ENCODE data around the gene HCFC2.
"Not testable (repeated sequence)": the region's sequence is repeated elsewhere in the genome, so short reads cannot be mapped to it uniquely, and the experiment has no call there.

Gene HCFC2

GRCh38 chr12:104024348-104024747 lies 40.0 kb upstream of the HCFC2 start:
- ATAC-seq (ENCODE audit: insufficient read depth, low read depth) (no peak), DNase-seq (no peak)
- H3K9me3 ChIP-seq (ENCODE audit: insufficient read depth, low read length, severe bottlenecking), result no peaks in the 10 kb centered on the region
- no peak overlapping the region for H2AFZ ChIP-seq (ENCODE audit: low read depth, low read length)
- no peaks in the 10 kb centered on the region for H4K20me1 ChIP-seq (ENCODE audit: insufficient read depth, low read length)
- H3K4me3 ChIP-seq (ENCODE audit: low read depth in 1 of 2, low read length in 2 of 2), result no peak overlapping the region
- no peaks in the 10 kb centered on the region for H3K4me1 ChIP-seq (ENCODE audit: insufficient read depth, low read length)
- H3K4me2 ChIP-seq (ENCODE audit: insufficient read depth, low read length), result no peak overlapping the region
- H3K27me3 ChIP-seq (ENCODE audit: insufficient read depth, low read length, poor library complexity), result peaks cover 15% of the 10 kb centered on the region
- no peaks in the 10 kb centered on the region for H3K79me2 ChIP-seq (ENCODE audit: insufficient read depth, low read length)
- no peak overlapping the region for H3K9ac ChIP-seq (ENCODE audit: low read depth, low read length)
- H3K36me3 ChIP-seq (ENCODE audit: insufficient read depth, low read length), result no peaks in the 10 kb centered on the region
- no peak overlapping the region for H3K27ac ChIP-seq (ENCODE audit: low read length)
- TF ChIP-seq EZH2 (IDR thresholded peaks at IDR 0.05; ENCODE audit: borderline replicate concordance, low read depth, low read length, severe bottlenecking), result no peak
- TF ChIP-seq CTCF (IDR thresholded peaks at IDR 0.05; ENCODE audit: borderline replicate concordance, extremely low read depth, low read length, poor library complexity, severe bottlenecking), result no peak

- ATAC-seq (ENCODE audit: insufficient read depth, low read depth) (no peak), DNase-seq (no peak)
- Histone ChIP-seq H2AFZ (ENCODE audit: low read depth, low read length) (no peak overlapping the region), H3K27ac (ENCODE audit: low read length) (no peak overlapping the region), H3K27me3 (ENCODE audit: insufficient read depth, low read length, poor library complexity) (peaks cover 15% of the 10 kb centered on the region), H3K9me3 (ENCODE audit: insufficient read depth, low read length, severe bottlenecking) (no peaks in the 10 kb centered on the region), H3K79me2 (ENCODE audit: insufficient read depth, low read length) (no peaks in the 10 kb centered on the region), H3K4me3 (ENCODE audit: low read depth in 1 of 2, low read length in 2 of 2) (no peak overlapping the region), H3K4me2 (ENCODE audit: insufficient read depth, low read length) (no peak overlapping the region), H4K20me1 (ENCODE audit: insufficient read depth, low read length) (no peaks in the 10 kb centered on the region), H3K36me3 (ENCODE audit: insufficient read depth, low read length) (no peaks in the 10 kb centered on the region), H3K4me1 (ENCODE audit: insufficient read depth, low read length) (no peaks in the 10 kb centered on the region), H3K9ac (ENCODE audit: low read depth, low read length) (no peak overlapping the region)
- no peak for TF ChIP-seq CTCF (IDR thresholded peaks at IDR 0.05; ENCODE audit: borderline replicate concordance, extremely low read depth, low read length, poor library complexity, severe bottlenecking)
- TF ChIP-seq EZH2 (IDR thresholded peaks at IDR 0.05; ENCODE audit: borderline replicate concordance, low read depth, low read length, severe bottlenecking), result no peak
Measured at GRCh38 chr12:104025771-104026170, 38.6 kb upstream of the HCFC2 start.

DNA sequence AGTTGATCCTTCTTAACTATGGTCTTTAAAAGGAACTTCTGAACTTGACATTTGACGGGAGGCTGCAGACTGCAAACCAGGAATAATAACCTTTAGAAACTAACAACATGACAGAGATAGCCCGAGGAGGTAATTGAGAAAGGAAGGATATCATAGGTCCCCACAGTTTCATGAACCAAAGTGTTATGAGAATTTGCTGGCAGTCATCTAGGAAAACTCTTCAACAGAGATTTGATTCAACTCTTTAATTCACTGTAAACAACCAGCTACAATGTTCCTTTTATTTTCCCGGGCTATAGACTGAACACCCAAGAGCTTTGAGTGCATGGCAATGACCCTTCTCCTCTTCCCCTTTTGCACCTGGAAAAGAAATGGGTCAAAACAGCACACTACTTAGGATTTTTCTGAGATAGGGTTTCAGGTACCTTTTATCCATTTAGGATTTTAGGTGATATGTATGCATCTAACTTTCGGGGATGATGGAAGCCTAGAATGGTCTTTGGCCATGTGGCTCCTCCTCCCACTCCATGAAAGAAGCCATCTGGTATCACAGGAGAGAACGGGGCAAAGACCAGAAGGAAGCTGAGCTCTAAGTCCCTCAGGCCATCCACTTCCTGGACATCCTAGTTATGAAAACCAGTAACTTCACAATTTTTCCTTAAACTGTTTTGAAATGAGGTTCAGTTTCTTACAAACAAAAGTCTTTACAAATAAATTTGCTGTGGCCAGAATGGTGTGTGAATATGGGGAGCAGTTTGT lies 37.3 kb upstream of the HCFC2 start:
- Histone ChIP-seq H3K4me2 (ENCODE audit: insufficient read depth, low read length) (no peak overlapping the region), H3K27me3 (ENCODE audit: insufficient read depth, low read length, poor library complexity) (peaks cover 15% of the 10 kb centered on the region), H3K4me3 (ENCODE audit: low read depth in 1 of 2, low read length in 2 of 2) (no peak overlapping the region), H4K20me1 (ENCODE audit: insufficient read depth, low read length) (no peaks in the 10 kb centered on the region), H3K9me3 (ENCODE audit: insufficient read depth, low read length, severe bottlenecking) (no peaks in the 10 kb centered on the region), H3K36me3 (ENCODE audit: insufficient read depth, low read length) (no peaks in the 10 kb centered on the region), H3K9ac (ENCODE audit: low read depth, low read length) (no peak overlapping the region), H3K4me1 (ENCODE audit: insufficient read depth, low read length) (no peaks in the 10 kb centered on the region), H3K79me2 (ENCODE audit: insufficient read depth, low read length) (no peaks in the 10 kb centered on the region), H2AFZ (ENCODE audit: low read depth, low read length) (no peak overlapping the region), H3K27ac (ENCODE audit: low read length) (no peak overlapping the region)
- no peak for TF ChIP-seq CTCF (IDR thresholded peaks at IDR 0.05; ENCODE audit: borderline replicate concordance, extremely low read depth, low read length, poor library complexity, severe bottlenecking)
- TF ChIP-seq EZH2 (IDR thresholded peaks at IDR 0.05; ENCODE audit: borderline replicate concordance, low read depth, low read length, severe bottlenecking), result no peak
- no peak for DNase-seq
- no peak for ATAC-seq (ENCODE audit: insufficient read depth, low read depth)

- H3K27me3 ChIP-seq (ENCODE audit: insufficient read depth, low read length, poor library complexity), result peaks cover 15% of the 10 kb centered on the region
- peak; percentile 67; the same call in 1 of the 3 replicates for ATAC-seq (ENCODE audit: insufficient read depth, low read depth)
- not testable (repeated sequence) for DNase-seq; H3K9me3 ChIP-seq (ENCODE audit: insufficient read depth, low read length, severe bottlenecking); H2AFZ ChIP-seq (ENCODE audit: low read depth, low read length); H3K4me1 ChIP-seq (ENCODE audit: insufficient read depth, low read length); H3K4me3 ChIP-seq (ENCODE audit: low read depth in 1 of 2, low read length in 2 of 2); H3K9ac ChIP-seq (ENCODE audit: low read depth, low read length); H3K79me2 ChIP-seq (ENCODE audit: insufficient read depth, low read length); H4K20me1 ChIP-seq (ENCODE audit: insufficient read depth, low read length); H3K36me3 ChIP-seq (ENCODE audit: insufficient read depth, low read length); H3K4me2 ChIP-seq (ENCODE audit: insufficient read depth, low read length); H3K27ac ChIP-seq (ENCODE audit: low read length)
Measured at GRCh38 chr12:104030596-104030995, 33.7 kb upstream of the HCFC2 start.

- not testable (repeated sequence) for H3K36me3 ChIP-seq (ENCODE audit: insufficient read depth, low read length); DNase-seq; H3K27me3 ChIP-seq (ENCODE audit: insufficient read depth, low read length, poor library complexity); H3K79me2 ChIP-seq (ENCODE audit: insufficient read depth, low read length); H2AFZ ChIP-seq (ENCODE audit: low read depth, low read length); H3K4me2 ChIP-seq (ENCODE audit: insufficient read depth, low read length); H3K4me1 ChIP-seq (ENCODE audit: insufficient read depth, low read length); H3K9ac ChIP-seq (ENCODE audit: low read depth, low read length); H3K4me3 ChIP-seq (ENCODE audit: low read depth in 1 of 2, low read length in 2 of 2); ATAC-seq (ENCODE audit: insufficient read depth, low read depth); H4K20me1 ChIP-seq (ENCODE audit: insufficient read depth, low read length); H3K27ac ChIP-seq (ENCODE audit: low read length); H3K9me3 ChIP-seq (ENCODE audit: insufficient read depth, low read length, severe bottlenecking)
Measured at GRCh38 chr12:104036143-104036542, 28.2 kb upstream of the HCFC2 start.

GRCh38 chr12:104039769-104040168 lies 24.6 kb upstream of the HCFC2 start:
- H4K20me1 ChIP-seq (ENCODE audit: insufficient read depth, low read length); H3K79me2 ChIP-seq (ENCODE audit: insufficient read depth, low read length); H3K36me3 ChIP-seq (ENCODE audit: insufficient read depth, low read length); DNase-seq; H2AFZ ChIP-seq (ENCODE audit: low read depth, low read length); H3K4me3 ChIP-seq (ENCODE audit: low read depth in 1 of 2, low read length in 2 of 2); H3K4me1 ChIP-seq (ENCODE audit: insufficient read depth, low read length); H3K4me2 ChIP-seq (ENCODE audit: insufficient read depth, low read length); ATAC-seq (ENCODE audit: insufficient read depth, low read depth); H3K9me3 ChIP-seq (ENCODE audit: insufficient read depth, low read length, severe bottlenecking); H3K27ac ChIP-seq (ENCODE audit: low read length); H3K9ac ChIP-seq (ENCODE audit: low read depth, low read length): not testable (repeated sequence)
- peaks cover 11% of the 10 kb centered on the region for H3K27me3 ChIP-seq (ENCODE audit: insufficient read depth, low read length, poor library complexity)
